Fibroblast of lung (primary cell): Measurements from ENCODE around the gene APP.

ENCODE experiments used
- CTCF ChIP-seq, 2 donors: IDR thresholded peaks in 1 of 2; conservative IDR thresholded peaks in 1 of 2; 1 replicate in 1 of 2; 2 replicates in 1 of 2; pipeline ENCODE4 v1.5.1; 2011 to 2012; ENCODE audit warnings: low read length in 2 of 2, control low read depth in 1 of 2, inconsistent platforms in 1 of 2, low read depth in 1 of 2, mild to moderate bottlenecking in 1 of 2
- EZH2 ChIP-seq: IDR thresholded peaks from 2 replicates; pipeline ENCODE4 v1.5.1; 2012; ENCODE audit warnings: low read length, control low read depth, mild to moderate bottlenecking; ENCODE audit errors: missing control alignments

- no peak for TF ChIP-seq CTCF (conservative IDR thresholded peaks at IDR 0.05 in 1 of 2, IDR thresholded peaks at IDR 0.05 in 1 of 2; ENCODE audit: low read depth in 1 of 2, low read length in 2 of 2)
- no peak for TF ChIP-seq EZH2
These were observed 267.0 kb downstream of the APP start for GRCh38 chr21:25903607-25904006.
